CD4-positive, alpha-beta T cell (primary cell): Measurements from ENCODE around the gene CCNQ. TPM values are rescaled to one million over a fixed set of nuclear protein-coding genes. Genes with fewer than 3 reads are reported as not detected.

Source experiments
- ATAC-seq: fragments of 200-7000 bp; cut with Tn5 transposase; one replicate; pipeline ENCODE4 v1.10.0; 2022; ENCODE audit warnings: mild to moderate bottlenecking; ENCODE audit not compliant: poor library complexity
- CTCF ChIA-PET: fragments of 350-600 bp; sonication (Branson Sonifier 250); formaldehyde crosslinking; loops from one replicate; lab custom pipeline; 2021; ENCODE audit warnings: antibody characterized with exemption, inconsistent platforms; lab: Charles Lee
- POLR2A ChIA-PET: fragments of 350-600 bp; sonication (Branson Sonifier 250); formaldehyde crosslinking; loops from one replicate; lab custom pipeline; 2021; ENCODE audit warnings: antibody characterized with exemption, inconsistent platforms; lab: Charles Lee
- DNase-seq, 14 experiments: peaks; one replicate each; pipeline ENCODE4 v3.0.0-alpha.2; 2013 to 2020; ENCODE audit warnings: mixed read lengths in 2 of 14
- H3K27ac ChIP-seq, 2 donors: one replicate each; pipeline versions ENCODE4 v1.5.1 to v1.7.0; 2013; ENCODE audit warnings: low read length in 2 of 2, low read depth in 1 of 2, mild to moderate bottlenecking in 1 of 2
- H3K27me3 ChIP-seq, 2 experiments: 1 replicate in 1 of 2; 2 replicates in 1 of 2; pipeline versions ENCODE4 v1.6.1 to v1.7.0; 2013; ENCODE audit warnings: low read length in 2 of 2, control low read depth in 1 of 2, mild to moderate bottlenecking in 1 of 2, moderate library complexity in 1 of 2; ENCODE audit not compliant: insufficient read depth in 2 of 2, control insufficient read depth in 1 of 2
- H3K36me3 ChIP-seq: one replicate; pipeline ENCODE4 v1.6.1; 2013; ENCODE audit warnings: low read length, control low read depth; ENCODE audit not compliant: insufficient read depth
- H3K4me1 ChIP-seq: one replicate; pipeline ENCODE4 v1.6.1; 2013; ENCODE audit warnings: low read length, control low read depth; ENCODE audit not compliant: insufficient read depth
- H3K4me3 ChIP-seq: one replicate; pipeline ENCODE4 v1.5.1; 2013; ENCODE audit warnings: mild to moderate bottlenecking, low read length, moderate library complexity
- H3K9me3 ChIP-seq, 2 experiments: 1 replicate in 1 of 2; 2 replicates in 1 of 2; pipeline versions ENCODE4 v1.6.1 to v1.7.0; 2013; ENCODE audit warnings: low read length in 2 of 2, mild to moderate bottlenecking in 2 of 2, control low read depth in 1 of 2, moderate library complexity in 1 of 2; ENCODE audit not compliant: control insufficient read depth in 1 of 2, insufficient read depth in 1 of 2
- H3K27ac Mint-ChIP-seq: one replicate; pipeline ENCODE4 v1.8.0; 2020; ENCODE audit warnings: mixed read lengths
- H3K27me3 Mint-ChIP-seq: one replicate; pipeline ENCODE4 v1.8.0; 2021; ENCODE audit warnings: mixed read lengths
- H3K36me3 Mint-ChIP-seq: one replicate; pipeline ENCODE4 v1.8.0; 2021; ENCODE audit warnings: low read depth, mixed read lengths
- H3K4me1 Mint-ChIP-seq: one replicate; pipeline ENCODE4 v1.8.0; 2021; ENCODE audit warnings: low read depth, mixed read lengths
- H3K4me3 Mint-ChIP-seq: one replicate; pipeline ENCODE4 v1.8.0; 2020; ENCODE audit warnings: mild to moderate bottlenecking, mixed read lengths
- H3K9me3 Mint-ChIP-seq: one replicate; pipeline ENCODE4 v1.8.0; 2020; ENCODE audit warnings: mixed read lengths
- intact Hi-C, 2 experiments: fragments of 100-400 bp; cut with DNase I in 1 of 2; cut with micrococcal nuclease in 1 of 2; formaldehyde crosslinking; loops; one replicate each; pipeline versions ENCODE4 v1.15.1 to v1.9.0; 2023 to 2025; cut with DNase I, micrococcal nuclease
- total RNA-seq, 174 experiments: library from RNA in 2 of 174; stranded (reverse) in 2 of 174; gene quantifications; one replicate each; pipeline ENCODE4 v1.2.3 and lab custom pipeline; 2021 to 2026
- TF ChIP-seq, protein P1 (sequence below): fragments of 200-600 bp; IDR thresholded peaks from one replicate; pipeline ENCODE4 v1.8.0; 2022; ENCODE audit warnings: antibody characterized with exemption, mild to moderate bottlenecking

CCNQ gene
- total RNA-seq, 2 experiments from 2014 or later, result 13.9 to 14.1 TPM

DNA sequence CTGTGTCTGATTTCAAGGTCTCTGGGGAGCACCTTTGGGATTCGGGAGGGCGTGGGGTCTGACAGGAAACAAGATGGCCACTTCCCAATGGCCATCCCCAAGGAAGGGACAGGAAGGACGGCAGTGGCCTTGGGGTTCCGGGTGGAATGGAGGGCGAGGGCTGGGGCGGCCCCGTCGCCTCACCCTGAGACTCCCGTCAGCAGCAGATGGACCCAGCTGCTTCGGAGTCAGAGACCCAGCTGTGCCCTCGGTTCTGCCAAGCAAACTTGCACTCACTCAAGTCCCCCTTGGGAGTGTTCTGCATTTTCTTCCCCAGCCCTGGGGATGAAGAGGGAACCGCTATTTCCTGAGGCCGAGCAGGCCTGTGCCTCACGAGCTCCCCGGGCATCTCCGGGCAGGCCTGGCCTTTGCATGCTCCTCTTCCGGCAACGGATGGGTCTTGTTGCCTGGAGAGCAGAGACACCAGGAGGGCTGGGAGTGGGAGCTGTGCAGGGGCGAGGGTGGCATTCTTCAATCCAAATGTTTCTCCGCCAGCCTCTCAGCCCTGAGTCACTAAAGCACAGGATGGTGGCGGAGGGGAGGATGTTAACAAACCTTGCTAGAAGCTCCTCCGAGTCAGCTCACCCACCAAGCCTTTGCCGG is 41.2 kb upstream of the CCNQ start:
- Mint-ChIP-seq H3K27me3 (peaks cover 24% of the 10 kb centered on the region), H3K27ac (no peak overlapping the region), H3K36me3 (no peaks in the 10 kb centered on the region), H3K4me3 (no peak overlapping the region), H3K9me3 (no peaks in the 10 kb centered on the region), H3K4me1 (peaks cover 5% of the 10 kb centered on the region)
- TF ChIP-seq, protein P1, sequence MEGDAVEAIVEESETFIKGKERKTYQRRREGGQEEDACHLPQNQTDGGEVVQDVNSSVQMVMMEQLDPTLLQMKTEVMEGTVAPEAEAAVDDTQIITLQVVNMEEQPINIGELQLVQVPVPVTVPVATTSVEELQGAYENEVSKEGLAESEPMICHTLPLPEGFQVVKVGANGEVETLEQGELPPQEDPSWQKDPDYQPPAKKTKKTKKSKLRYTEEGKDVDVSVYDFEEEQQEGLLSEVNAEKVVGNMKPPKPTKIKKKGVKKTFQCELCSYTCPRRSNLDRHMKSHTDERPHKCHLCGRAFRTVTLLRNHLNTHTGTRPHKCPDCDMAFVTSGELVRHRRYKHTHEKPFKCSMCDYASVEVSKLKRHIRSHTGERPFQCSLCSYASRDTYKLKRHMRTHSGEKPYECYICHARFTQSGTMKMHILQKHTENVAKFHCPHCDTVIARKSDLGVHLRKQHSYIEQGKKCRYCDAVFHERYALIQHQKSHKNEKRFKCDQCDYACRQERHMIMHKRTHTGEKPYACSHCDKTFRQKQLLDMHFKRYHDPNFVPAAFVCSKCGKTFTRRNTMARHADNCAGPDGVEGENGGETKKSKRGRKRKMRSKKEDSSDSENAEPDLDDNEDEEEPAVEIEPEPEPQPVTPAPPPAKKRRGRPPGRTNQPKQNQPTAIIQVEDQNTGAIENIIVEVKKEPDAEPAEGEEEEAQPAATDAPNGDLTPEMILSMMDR, result no peak
- Histone ChIP-seq H3K9me3 (peaks cover 0 to 7% of the 10 kb centered on the region in 2 experiments), H3K27me3 (peaks cover 20 to 25% of the 10 kb centered on the region in 2 experiments), H3K4me1 (peaks cover 18% of the 10 kb centered on the region), H3K4me3 (no peak overlapping the region), H3K27ac (no peak overlapping the region), H3K36me3 (no peaks in the 10 kb centered on the region)
- ChIA-PET POLR2A (no interaction called here), CTCF (no interaction called here)
- DNase-seq (no peak), ATAC-seq (no peak)
- intact Hi-C loops, result no loop called here

DNA sequence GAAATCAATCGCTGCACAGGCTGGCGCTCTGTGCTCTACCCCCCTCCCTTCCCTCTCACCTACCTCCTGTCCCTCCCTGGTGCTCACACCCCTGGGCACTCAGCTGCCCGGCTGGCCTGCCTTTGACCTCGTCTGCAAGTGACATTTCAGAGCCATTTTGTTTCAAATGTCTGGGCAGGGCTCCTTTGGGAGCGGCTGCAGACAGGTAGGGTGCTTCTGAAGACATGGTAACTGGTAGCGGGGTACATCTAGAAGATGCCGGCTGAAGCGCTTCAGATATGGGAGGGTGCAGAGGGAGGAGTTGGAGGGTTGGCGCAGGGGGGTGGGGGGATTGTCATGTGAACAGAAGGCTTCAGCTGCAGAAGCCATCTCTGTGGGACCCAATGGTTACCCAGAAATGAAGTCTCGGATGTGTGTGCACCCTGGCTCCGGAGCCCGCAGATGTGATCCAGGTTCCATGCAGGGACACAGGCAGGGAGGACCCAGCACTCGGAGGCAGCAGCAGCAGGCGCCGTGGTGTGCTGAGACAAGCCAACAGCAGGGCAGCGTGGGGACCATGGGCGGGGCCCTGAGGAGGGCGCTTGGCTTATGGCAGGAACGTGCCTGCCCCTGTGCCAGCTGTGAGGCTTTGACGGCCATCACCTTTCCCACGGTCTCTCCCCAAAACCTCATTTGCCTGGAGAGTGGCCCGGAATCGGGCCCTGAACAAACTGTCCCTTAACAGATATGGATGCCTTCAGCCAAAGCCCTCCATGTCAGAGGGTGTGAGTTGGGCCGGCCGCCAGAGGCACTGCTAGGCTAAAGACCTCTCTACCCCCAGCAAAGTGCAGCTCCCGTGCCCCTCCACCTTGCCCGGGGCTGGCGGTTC is 40.5 kb upstream of the CCNQ start:
- intact Hi-C loops, result no loop called here
- DNase-seq (no peak), ATAC-seq (no peak)
- H3K27me3 Mint-ChIP-seq, result peaks cover 24% of the 10 kb centered on the region
- Histone ChIP-seq H3K27me3 (peaks cover 15 to 18% of the 10 kb centered on the region in 2 experiments), H3K4me3 (no peak overlapping the region), H3K27ac (no peak overlapping the region), H3K4me1 (peaks cover 18% of the 10 kb centered on the region), H3K9me3 (peaks cover 0 to 7% of the 10 kb centered on the region in 2 experiments), H3K36me3 (no peaks in the 10 kb centered on the region)
- ChIA-PET CTCF (no interaction called here), POLR2A (no interaction called here)
- no peak overlapping the region for H3K27ac Mint-ChIP-seq
- peaks cover 5% of the 10 kb centered on the region for H3K4me1 Mint-ChIP-seq
- no peak overlapping the region for H3K4me3 Mint-ChIP-seq
- no peaks in the 10 kb centered on the region for H3K36me3 Mint-ChIP-seq
- TF ChIP-seq, protein P1, result no peak
- no peaks in the 10 kb centered on the region for H3K9me3 Mint-ChIP-seq

DNA sequence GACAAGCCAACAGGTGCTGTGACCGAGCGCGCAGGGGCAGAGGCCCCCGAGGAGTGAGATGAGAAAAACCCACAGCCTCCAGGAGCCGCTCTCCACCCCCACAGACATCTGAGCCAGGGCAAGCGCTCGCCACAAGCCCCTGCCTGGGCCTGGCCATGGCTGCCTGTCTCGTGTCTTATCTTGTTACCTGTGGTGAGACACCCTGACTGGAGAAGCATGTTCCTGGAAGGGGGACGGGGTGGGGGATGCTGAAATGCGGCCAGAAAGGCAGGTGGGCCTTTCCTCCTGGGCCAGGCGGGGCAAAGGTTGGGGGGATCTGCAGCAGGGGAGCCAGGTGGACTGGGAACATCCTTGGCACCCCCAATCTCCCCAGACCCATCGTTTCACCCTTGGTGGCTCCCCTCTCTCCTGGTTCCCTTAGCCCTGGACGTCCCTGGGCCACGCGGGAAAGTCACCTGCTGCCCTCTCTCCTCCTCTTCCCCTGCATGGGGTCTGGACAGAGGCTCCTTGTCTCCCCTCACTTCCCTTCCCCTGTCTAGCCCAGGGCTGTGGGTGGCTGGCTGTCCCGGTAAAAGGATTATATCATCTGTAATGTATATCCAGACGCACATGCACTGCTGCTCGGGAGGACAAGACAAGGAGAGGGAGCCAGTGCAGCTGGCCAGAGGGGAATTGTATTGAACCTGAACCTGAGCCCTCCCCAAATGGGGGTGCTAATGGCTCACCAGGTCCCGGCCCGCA is 39.7 kb upstream of the CCNQ start:
- Mint-ChIP-seq H3K9me3 (no peaks in the 10 kb centered on the region), H3K27ac (no peak overlapping the region), H3K4me1 (peaks cover 5% of the 10 kb centered on the region), H3K4me3 (no peak overlapping the region), H3K36me3 (no peaks in the 10 kb centered on the region), H3K27me3 (peaks cover 23% of the 10 kb centered on the region)
- intact Hi-C loops, result no loop called here
- Histone ChIP-seq H3K4me1 (peaks cover 14% of the 10 kb centered on the region), H3K9me3 (peaks cover 0 to 7% of the 10 kb centered on the region in 2 experiments), H3K27ac (no peak overlapping the region), H3K4me3 (no peak overlapping the region), H3K27me3 (peaks cover 12 to 16% of the 10 kb centered on the region in 2 experiments), H3K36me3 (no peaks in the 10 kb centered on the region)
- TF ChIP-seq, protein P1, result no peak
- ChIA-PET POLR2A (no interaction called here), CTCF (no interaction called here)
- ATAC-seq (no peak), DNase-seq (no peak)
